Neutrophil (primary cell): ENCODE results near the gene SHROOM4.

Source experiments
- H3K27ac ChIP-seq: fragments of 200-600 bp; sonication (generic); 2 replicates; pipeline ENCODE4 v1.5.1; 2016; ENCODE audit warnings: mild to moderate bottlenecking, moderate library complexity
- H3K27me3 ChIP-seq: fragments of 200-600 bp; sonication (generic); 2 replicates; pipeline ENCODE4 v1.6.0; 2016; ENCODE audit warnings: mild to moderate bottlenecking
- H3K36me3 ChIP-seq: fragments of 200-600 bp; sonication (generic); 2 replicates; pipeline ENCODE4 v1.5.1; 2017
- H3K4me1 ChIP-seq, 2 experiments: fragments of 200-600 bp in 1 of 2; sonication (generic) in 1 of 2; 1 replicate in 1 of 2; 2 replicates in 1 of 2; pipeline versions ENCODE4 v1.5.1 to v1.6.1; 2013 to 2016; ENCODE audit warnings: low read depth in 1 of 2, low read length in 1 of 2, mild to moderate bottlenecking in 1 of 2, moderate library complexity in 1 of 2; ENCODE audit not compliant: control insufficient read depth in 1 of 2, insufficient read depth in 1 of 2
- H3K4me3 ChIP-seq, 2 experiments: fragments of 200-600 bp in 1 of 2; sonication (generic) in 1 of 2; 1 replicate in 1 of 2; 2 replicates in 1 of 2; pipeline ENCODE4 v1.5.1; 2013 to 2016; ENCODE audit warnings: low read depth in 1 of 2, low read length in 1 of 2, mild to moderate bottlenecking in 1 of 2, moderate library complexity in 1 of 2
- H3K9me3 ChIP-seq: fragments of 200-600 bp; sonication (generic); 2 replicates; pipeline ENCODE4 v1.5.1; 2016
- CTCF ChIP-seq: fragments of 200-600 bp; sonication (generic); IDR thresholded peaks from 2 replicates; pipeline ENCODE4 v1.5.1; 2016; ENCODE audit warnings: antibody characterized with exemption

Gene SHROOM4

DNA sequence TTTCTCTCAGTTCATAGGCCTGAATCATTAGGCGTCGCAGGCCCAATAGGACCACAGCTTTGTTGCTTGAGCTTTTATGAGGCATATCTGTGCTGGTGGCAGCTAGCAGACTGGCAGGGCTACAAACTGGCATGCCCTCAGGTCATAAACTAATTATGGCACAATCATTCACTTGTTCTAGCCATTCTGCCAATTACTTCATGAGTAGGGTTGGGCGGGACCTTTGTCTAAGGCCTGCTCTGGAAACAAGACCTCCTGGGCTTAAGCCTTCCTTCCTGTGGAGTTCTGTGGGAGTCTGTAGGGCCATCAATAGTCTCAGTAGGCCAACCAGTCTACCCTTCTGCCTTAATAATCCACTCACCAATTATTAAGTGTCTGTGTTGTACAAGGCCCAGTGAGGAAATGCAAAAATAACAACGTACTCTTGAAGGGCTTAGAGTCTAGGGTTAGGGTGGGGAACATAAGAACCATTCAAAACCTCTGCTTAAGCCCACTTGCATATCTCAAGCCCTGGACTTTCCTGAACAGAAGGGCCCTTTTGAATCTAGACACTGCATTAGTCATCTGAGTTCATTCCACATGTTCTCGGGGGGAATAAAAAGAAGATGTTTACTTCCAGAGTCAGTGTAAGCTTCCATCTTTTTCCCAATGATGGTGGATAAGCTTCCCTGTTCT, 44.5 kb downstream of the SHROOM4 start:
- H3K27ac ChIP-seq, result no peak overlapping the region
- TF ChIP-seq CTCF, result no peak
- H3K36me3 ChIP-seq, result no peaks in the 10 kb centered on the region
- H3K27me3 ChIP-seq, result no peaks in the 10 kb centered on the region
- peaks cover 0 to 4% of the 10 kb centered on the region in 2 experiments for H3K4me1 ChIP-seq
- no peak overlapping the region for H3K4me3 ChIP-seq
- H3K9me3 ChIP-seq, result no peaks in the 10 kb centered on the region

DNA sequence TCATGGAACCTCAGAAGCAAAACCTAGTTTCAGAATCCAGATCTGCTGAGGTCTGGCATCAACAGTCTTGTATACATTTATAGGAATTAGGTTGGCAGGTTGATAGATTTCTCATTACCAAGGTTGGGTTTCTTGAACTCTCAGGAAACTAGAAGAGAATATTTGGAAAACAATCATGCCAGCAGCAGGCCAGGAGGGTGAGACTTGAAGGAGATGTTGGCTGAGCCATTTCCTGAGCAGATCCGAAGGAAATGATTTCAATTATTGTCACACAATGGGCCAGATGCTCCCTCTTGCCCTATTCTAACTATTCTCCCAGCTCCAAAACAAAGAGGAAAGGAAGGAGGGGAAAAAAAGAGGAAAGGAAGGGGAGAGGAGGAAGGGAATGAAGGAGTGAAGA, 45.2 kb downstream of the SHROOM4 start:
- no peak for TF ChIP-seq CTCF
- Histone ChIP-seq H3K4me1 (peaks cover 0 to 4% of the 10 kb centered on the region in 2 experiments), H3K27ac (no peak overlapping the region), H3K27me3 (no peaks in the 10 kb centered on the region), H3K9me3 (no peaks in the 10 kb centered on the region), H3K4me3 (no peak overlapping the region), H3K36me3 (no peaks in the 10 kb centered on the region)

DNA sequence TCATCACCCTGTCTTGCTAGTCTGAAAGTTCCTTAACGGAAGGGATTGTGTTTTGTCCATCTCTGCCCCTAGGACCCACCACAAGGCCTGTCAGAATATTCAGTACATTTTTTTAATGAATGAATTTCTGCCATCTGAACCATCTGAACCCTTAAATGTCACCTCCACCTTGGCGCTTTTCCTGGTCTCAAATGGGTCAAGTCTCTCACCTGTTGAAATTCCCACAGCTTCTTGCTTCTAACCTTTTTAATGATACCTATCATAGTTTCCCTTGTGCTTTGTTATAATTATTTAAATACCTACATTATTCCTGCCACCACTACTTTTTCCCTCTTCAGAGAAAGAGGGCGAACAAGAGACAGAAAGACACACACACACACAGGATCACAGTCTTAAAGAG, 48.0 kb downstream of the SHROOM4 start:
- H3K36me3 ChIP-seq, result no peaks in the 10 kb centered on the region
- H3K27me3 ChIP-seq, result no peaks in the 10 kb centered on the region
- no peak overlapping the region for H3K27ac ChIP-seq
- peaks cover 0 to 4% of the 10 kb centered on the region in 2 experiments for H3K4me1 ChIP-seq
- no peaks in the 10 kb centered on the region for H3K9me3 ChIP-seq
- no peak overlapping the region for H3K4me3 ChIP-seq
- no peak for TF ChIP-seq CTCF

- no peak overlapping the region for H3K4me3 ChIP-seq
- no peaks in the 10 kb centered on the region for H3K36me3 ChIP-seq
- H3K9me3 ChIP-seq, result no peaks in the 10 kb centered on the region
- H3K27me3 ChIP-seq, result no peaks in the 10 kb centered on the region
- no peaks in the 10 kb centered on the region for H3K4me1 ChIP-seq
- no peak overlapping the region for H3K27ac ChIP-seq
- TF ChIP-seq CTCF, result no peak
Observed at GRCh38 chrX:50762578-50762977, 51.4 kb downstream of the SHROOM4 start.

DNA sequence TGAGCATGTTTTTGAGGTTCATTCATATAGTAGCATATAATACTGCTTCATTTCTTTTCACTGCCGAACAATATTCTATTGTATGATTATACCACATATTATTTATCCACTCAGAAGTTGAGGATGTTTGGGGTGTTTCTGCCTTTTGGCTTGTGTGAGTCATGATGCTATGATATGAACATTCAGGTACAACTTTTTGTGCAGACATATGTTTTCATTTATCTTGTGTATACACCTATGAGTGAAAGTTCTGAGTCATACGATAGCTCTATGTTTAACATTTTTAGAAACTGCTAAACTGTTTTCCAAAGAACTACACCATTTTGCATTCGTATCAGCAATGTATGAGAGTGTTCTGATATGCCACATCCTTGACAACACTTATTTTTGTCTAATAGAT, 57.7 kb downstream of the SHROOM4 start:
- Histone ChIP-seq H3K4me3 (no peak overlapping the region), H3K36me3 (no peaks in the 10 kb centered on the region), H3K27me3 (no peaks in the 10 kb centered on the region), H3K9me3 (no peaks in the 10 kb centered on the region), H3K27ac (no peak overlapping the region), H3K4me1 (peaks cover 0 to 4% of the 10 kb centered on the region in 2 experiments)
- no peak for TF ChIP-seq CTCF

DNA sequence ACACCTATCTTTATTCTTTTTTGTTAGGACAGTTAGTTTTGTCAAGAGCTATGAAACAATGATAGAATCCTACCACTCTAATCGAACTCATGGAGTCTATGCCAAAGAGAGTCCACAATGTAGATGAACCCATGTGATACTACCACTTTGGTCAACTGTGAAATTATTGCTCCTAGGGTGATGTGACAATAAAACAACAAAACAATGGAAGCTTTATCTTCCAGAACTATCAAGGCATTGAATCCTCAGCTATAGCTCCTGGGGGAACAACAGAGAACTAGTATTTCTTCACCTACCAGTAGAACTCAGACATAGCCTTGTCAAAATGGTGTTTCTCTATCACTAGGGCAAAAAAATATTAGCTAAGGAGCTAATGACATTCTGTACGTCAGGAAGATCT, 62.9 kb downstream of the SHROOM4 start:
- Histone ChIP-seq H3K4me3 (no peak overlapping the region), H3K36me3 (no peaks in the 10 kb centered on the region), H3K9me3 (no peaks in the 10 kb centered on the region), H3K27me3 (no peaks in the 10 kb centered on the region), H3K27ac (no peak overlapping the region), H3K4me1 (peaks cover 0 to 4% of the 10 kb centered on the region in 2 experiments)
- no peak for TF ChIP-seq CTCF
